Left cardiac atrium (tissue), 4 donors: ENCODE results near the gene CBLC. TPM values are rescaled to one million over a fixed set of nuclear protein-coding genes. Genes with fewer than 3 reads are reported as not detected.
A peak's percentile ranks its signal among the peaks of the same experiment; 100 is the strongest.
"Not testable (repeated sequence)": the region's sequence is repeated elsewhere in the genome, so short reads cannot be mapped to it uniquely, and the experiment has no call there.

ENCODE experiments used
- ATAC-seq, 2 donors: fragments of 200-7000 bp; cut with Tn5 transposase; one replicate each; pipeline ENCODE4 v1.9.1; 2020; ENCODE audit warnings: mild to moderate bottlenecking in 2 of 2, moderate library complexity in 2 of 2
- DNase-seq: peaks from one replicate; pipeline ENCODE4 v3.0.0-alpha.2; 2020
- intact Hi-C, 2 donors: fragments of 100-400 bp; cut with DNase I; formaldehyde crosslinking; loops; one replicate each; pipeline versions ENCODE4 v1.14.1 to v1.15.1; 2022 to 2023
- total RNA-seq, 2 donors: library from RNA; stranded (reverse); fragmentation: NEBNext Ultra II Directional; extraction: Animal tissue kit (Norgen Biotek cat#: 25700); gene quantifications; one replicate each; pipeline ENCODE4 v1.2.1, GENCODE V29; 2021
- donor health status: DM: no; HTN: yes; CAD: no.
- donor health status: DM: no; HTN: yes; CAD: no; lungs with severe emphysema.
- donor health status: DM: yes; HTN: yes; CAD: no.
- donor health status: Dilated cardiomyopathy.

CBLC gene
- total RNA-seq, 2 donors from 2014 or later, result not detected

DNA sequence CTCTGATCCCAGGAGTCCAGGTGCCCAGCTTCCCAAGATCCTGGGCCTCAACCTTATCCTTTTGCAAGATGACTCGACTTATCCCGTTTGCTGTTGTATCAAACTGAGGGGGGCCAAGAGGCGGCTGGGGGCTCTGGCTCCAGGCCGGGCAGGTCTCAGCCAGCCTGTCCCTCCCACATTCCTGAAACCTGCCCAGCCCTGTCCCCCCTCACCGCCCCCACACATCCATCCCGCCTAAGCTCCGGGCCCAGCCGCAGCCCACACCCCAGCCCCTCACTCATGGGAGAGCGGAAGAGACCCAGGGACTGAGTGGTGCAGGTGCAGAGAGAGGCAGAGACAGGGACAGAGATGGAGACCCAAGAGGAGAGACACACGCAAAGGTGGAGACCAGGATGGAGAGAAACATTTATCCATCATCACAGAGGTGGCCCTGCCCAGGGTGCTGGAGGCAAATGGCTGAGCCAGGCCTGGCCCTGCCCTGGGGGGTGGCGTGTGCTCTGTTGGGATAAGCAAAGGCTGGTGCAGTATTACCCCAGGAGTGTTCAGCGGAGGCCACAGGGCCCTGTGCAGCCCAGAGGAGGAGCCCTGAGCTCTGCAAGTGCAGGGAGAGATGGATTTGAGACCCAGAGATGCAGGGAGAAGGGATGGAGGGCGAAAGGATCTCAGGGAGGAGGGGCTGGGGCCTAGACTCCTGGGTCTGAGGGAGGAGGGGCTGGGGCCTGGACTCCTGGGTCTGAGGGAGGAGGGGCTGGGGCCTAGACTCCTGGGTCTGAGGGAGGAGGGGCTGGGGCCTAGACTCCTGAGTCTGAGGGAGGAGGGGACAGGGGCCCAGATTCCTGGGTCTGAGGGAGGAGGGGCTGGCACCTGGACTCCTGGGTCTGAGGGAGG is 32.8 kb downstream of the CBLC start:
- no peak for DNase-seq
- no peak for ATAC-seq
- intact Hi-C loops, result no loop called here

- intact Hi-C loops, result no loop called here
- no peak for DNase-seq
- ATAC-seq, result no peak
Measured at GRCh38 chr19:44811122-44811419, 33.4 kb downstream of the CBLC start.

GRCh38 chr19:44812142-44812718 is 34.5 kb downstream of the CBLC start:
- DNase-seq (no peak), ATAC-seq (no peak)
- intact Hi-C loops, result no loop called here

- DNase-seq (no peak), ATAC-seq (no peak)
- intact Hi-C loops, result no loop called here
Measured at GRCh38 chr19:44813070-44813840, 35.6 kb downstream of the CBLC start.

DNA sequence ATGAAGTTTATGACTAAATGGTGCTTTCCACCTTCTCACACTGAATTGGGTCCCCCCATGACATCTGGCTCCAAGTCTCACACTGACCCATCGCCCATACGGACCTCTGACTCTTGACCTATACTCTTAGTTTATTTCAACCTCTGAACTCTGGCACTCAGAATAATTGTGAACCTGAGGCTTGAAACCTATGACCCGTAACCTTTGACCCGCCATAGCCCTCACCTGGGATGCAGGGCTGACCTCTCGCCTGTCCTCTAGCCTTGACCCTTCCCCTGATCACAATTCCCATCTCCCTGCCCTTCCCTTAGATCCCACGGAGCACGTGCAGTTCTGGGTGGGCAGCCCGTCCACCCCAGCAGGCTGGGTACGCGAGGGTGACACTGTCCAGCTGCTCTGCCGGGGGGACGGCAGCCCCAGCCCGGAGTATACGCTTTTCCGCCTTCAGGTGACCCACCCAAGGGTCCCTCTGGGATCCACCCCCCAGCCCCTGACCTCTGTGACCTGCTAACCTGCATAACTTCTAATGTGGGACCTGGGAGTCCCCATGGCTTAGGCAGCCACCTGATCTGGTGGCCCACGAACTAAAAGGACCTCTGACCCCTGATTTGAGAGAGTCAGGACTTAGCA is 36.3 kb downstream of the CBLC start:
- intact Hi-C loops, result no loop called here
- ATAC-seq, result no peak
- no peak for DNase-seq

GRCh38 chr19:44814517-44814916 is 36.8 kb downstream of the CBLC start:
- DNase-seq (no peak), ATAC-seq (no peak)
- intact Hi-C loops, result no loop called here

- DNase-seq (no peak), ATAC-seq (no peak)
- intact Hi-C loops, result no loop called here
Measured at GRCh38 chr19:44816301-44816700, 38.6 kb downstream of the CBLC start.

- DNase-seq (no peak), ATAC-seq (no peak)
- intact Hi-C loops, result no loop called here
Measured at GRCh38 chr19:44817725-44818465, 40.2 kb downstream of the CBLC start.

GRCh38 chr19:44818466-44819031 is 40.9 kb downstream of the CBLC start:
- intact Hi-C loops, result no loop called here
- no peak for DNase-seq
- ATAC-seq, result no peak

GRCh38 chr19:44819246-44819832 is 41.6 kb downstream of the CBLC start:
- DNase-seq (no peak), ATAC-seq (no peak)
- intact Hi-C loops, result no loop called here

- ATAC-seq (peak; percentile 83), DNase-seq (peak; percentile 78)
- intact Hi-C loops, result no loop called here
Measured at GRCh38 chr19:44820648-44821609, 43.2 kb downstream of the CBLC start.

DNA sequence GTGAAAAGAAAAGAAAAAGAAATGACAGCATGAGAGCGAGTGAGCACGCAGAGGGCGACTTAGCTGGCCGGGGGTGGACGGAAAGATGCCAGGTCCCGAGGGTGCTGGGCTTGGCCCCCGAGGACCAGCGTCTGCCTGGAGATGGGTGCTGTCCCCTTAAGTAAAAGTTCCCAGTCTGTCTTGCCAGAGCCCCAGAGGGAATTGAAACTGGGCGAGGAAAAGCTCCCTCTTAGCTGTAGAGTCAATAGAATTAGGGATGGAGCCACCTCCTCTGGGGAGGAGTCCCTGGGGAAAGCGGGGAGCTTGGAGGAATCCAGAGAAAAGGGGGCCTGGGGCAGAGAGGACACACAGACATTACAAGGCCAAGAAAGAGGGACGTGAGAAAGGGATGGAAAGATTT is 44.5 kb downstream of the CBLC start:
- DNase-seq, result no peak
- ATAC-seq, result no peak
- intact Hi-C loops, result no loop called here

- intact Hi-C loops, result no loop called here
- ATAC-seq (no peak), DNase-seq (no peak)
Measured at GRCh38 chr19:44822670-44823372, 45.1 kb downstream of the CBLC start.

DNA sequence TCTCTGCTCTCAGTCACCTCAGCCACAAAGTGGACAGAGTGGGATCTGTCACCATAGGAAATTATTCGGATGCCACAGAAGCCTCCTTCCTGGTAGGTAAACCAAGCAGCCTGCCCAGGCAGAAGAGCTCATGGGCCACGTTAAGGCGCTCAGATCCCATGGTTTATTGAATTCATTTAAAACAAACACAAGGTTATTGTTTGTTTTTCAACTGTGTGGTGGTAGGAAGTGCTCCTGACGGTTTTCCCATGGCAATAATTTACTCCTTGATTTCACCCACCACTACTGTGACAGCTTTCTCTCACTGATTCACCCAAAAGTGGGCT is 45.6 kb downstream of the CBLC start:
- no peak for DNase-seq
- ATAC-seq, result no peak
- intact Hi-C loops, result no loop called here

- ATAC-seq (no peak), DNase-seq (no peak)
- intact Hi-C loops, result no loop called here
Measured at GRCh38 chr19:44824761-44825160, 47.1 kb downstream of the CBLC start.

- DNase-seq, intact Hi-C loops, ATAC-seq: not testable (repeated sequence)
Measured at GRCh38 chr19:44832875-44833274, 55.2 kb downstream of the CBLC start.

- intact Hi-C loops, DNase-seq, ATAC-seq: not testable (repeated sequence)
Measured at GRCh38 chr19:44834399-44834798, 56.7 kb downstream of the CBLC start.
